Astrocyte (in vitro differentiated cells and primary cell): ENCODE data around the gene LRRTM3. TPM values are rescaled to one million over a fixed set of nuclear protein-coding genes. Genes with fewer than 3 reads are reported as not detected.

ENCODE experiments used
- DNase-seq: peaks from one replicate; pipeline ENCODE4 v3.0.0-alpha.2; 2010; ENCODE audit warnings: low read depth
- FAIRE-seq: peaks from 2 replicates; lab custom pipeline; 2011; peaks lifted over from hg19 to GRCh38; lab: Jason Lieb, UNC
- H2AFZ ChIP-seq: 2 replicates; pipeline ENCODE4 v1.6.0; 2012; ENCODE audit warnings: low read depth, low read length, inconsistent platforms
- H3K27ac ChIP-seq: 2 replicates; pipeline ENCODE4 v1.5.1; 2011; ENCODE audit warnings: low read depth, low read length, inconsistent platforms
- H3K27me3 ChIP-seq: 2 replicates; pipeline ENCODE4 v1.6.0; 2011; ENCODE audit warnings: low read length, inconsistent platforms; ENCODE audit not compliant: insufficient read depth
- H3K36me3 ChIP-seq: 2 replicates; pipeline ENCODE4 v1.5.1; 2011; ENCODE audit warnings: low read length, inconsistent platforms; ENCODE audit not compliant: insufficient read depth
- H3K4me1 ChIP-seq: 2 replicates; pipeline ENCODE4 v1.5.1; 2011; ENCODE audit warnings: low read length, inconsistent platforms; ENCODE audit not compliant: insufficient read depth
- H3K4me2 ChIP-seq: 2 replicates; pipeline ENCODE4 v1.6.0; 2012; ENCODE audit warnings: low read length, inconsistent platforms
- H3K4me3 ChIP-seq: 2 replicates; pipeline ENCODE4 v1.5.1; 2011; ENCODE audit warnings: low read depth, mild to moderate bottlenecking, low read length, inconsistent platforms; ENCODE audit not compliant: insufficient read depth
- H3K79me2 ChIP-seq: 2 replicates; pipeline ENCODE4 v1.6.0; 2012; ENCODE audit warnings: mild to moderate bottlenecking, low read length, inconsistent platforms; ENCODE audit not compliant: insufficient read depth
- H3K9ac ChIP-seq: 2 replicates; pipeline ENCODE4 v1.6.0; 2012; ENCODE audit warnings: mild to moderate bottlenecking, low read length, inconsistent platforms
- H3K9me3 ChIP-seq: 2 replicates; pipeline ENCODE4 v1.5.1; 2012; ENCODE audit warnings: low read depth, mild to moderate bottlenecking, low read length, inconsistent platforms; ENCODE audit not compliant: insufficient read depth
- H4K20me1 ChIP-seq: 2 replicates; pipeline ENCODE4 v1.6.0; 2012; ENCODE audit warnings: low read length, inconsistent platforms; ENCODE audit not compliant: insufficient read depth
- H3K27ac Mint-ChIP-seq: one replicate; pipeline ENCODE4 v1.8.0; 2021; ENCODE audit warnings: mild to moderate bottlenecking, mixed read lengths; ENCODE audit not compliant: unreplicated experiment
- H3K27me3 Mint-ChIP-seq: one replicate; pipeline ENCODE4 v1.8.0; 2021; ENCODE audit warnings: low read depth, mixed read lengths; ENCODE audit not compliant: unreplicated experiment
- H3K36me3 Mint-ChIP-seq: one replicate; pipeline ENCODE4 v1.8.0; 2021; ENCODE audit warnings: low read depth, mixed read lengths; ENCODE audit not compliant: unreplicated experiment
- H3K4me1 Mint-ChIP-seq: one replicate; pipeline ENCODE4 v1.8.0; 2021; ENCODE audit warnings: low read depth, mixed read lengths; ENCODE audit not compliant: unreplicated experiment
- H3K4me3 Mint-ChIP-seq: one replicate; pipeline ENCODE4 v1.8.0; 2021; ENCODE audit warnings: mild to moderate bottlenecking, moderate library complexity, mixed read lengths; ENCODE audit not compliant: unreplicated experiment
- H3K9me3 Mint-ChIP-seq: one replicate; pipeline ENCODE4 v1.8.0; 2021; ENCODE audit warnings: mild to moderate bottlenecking, mixed read lengths; ENCODE audit not compliant: unreplicated experiment
- EZH2 ChIP-seq: IDR thresholded peaks from 2 replicates; pipeline ENCODE4 v1.6.1; 2012; ENCODE audit warnings: mild to moderate bottlenecking, low read length, inconsistent platforms; ENCODE audit not compliant: insufficient read depth
- total RNA-seq: library from RNA; stranded (reverse); gene quantifications from 2 replicates; pipeline ENCODE4 v1.2.1, GENCODE V29; 2021
- TF ChIP-seq, protein P1 (sequence below): IDR thresholded peaks from 2 replicates; pipeline ENCODE4 v1.5.1; 2011; ENCODE audit warnings: low read depth, mild to moderate bottlenecking, inconsistent platforms, low read length, moderate library complexity; ENCODE audit not compliant: insufficient read depth

The LRRTM3 gene
- total RNA-seq, 1 donor from 2014 or later, result 0.09 TPM

DNA sequence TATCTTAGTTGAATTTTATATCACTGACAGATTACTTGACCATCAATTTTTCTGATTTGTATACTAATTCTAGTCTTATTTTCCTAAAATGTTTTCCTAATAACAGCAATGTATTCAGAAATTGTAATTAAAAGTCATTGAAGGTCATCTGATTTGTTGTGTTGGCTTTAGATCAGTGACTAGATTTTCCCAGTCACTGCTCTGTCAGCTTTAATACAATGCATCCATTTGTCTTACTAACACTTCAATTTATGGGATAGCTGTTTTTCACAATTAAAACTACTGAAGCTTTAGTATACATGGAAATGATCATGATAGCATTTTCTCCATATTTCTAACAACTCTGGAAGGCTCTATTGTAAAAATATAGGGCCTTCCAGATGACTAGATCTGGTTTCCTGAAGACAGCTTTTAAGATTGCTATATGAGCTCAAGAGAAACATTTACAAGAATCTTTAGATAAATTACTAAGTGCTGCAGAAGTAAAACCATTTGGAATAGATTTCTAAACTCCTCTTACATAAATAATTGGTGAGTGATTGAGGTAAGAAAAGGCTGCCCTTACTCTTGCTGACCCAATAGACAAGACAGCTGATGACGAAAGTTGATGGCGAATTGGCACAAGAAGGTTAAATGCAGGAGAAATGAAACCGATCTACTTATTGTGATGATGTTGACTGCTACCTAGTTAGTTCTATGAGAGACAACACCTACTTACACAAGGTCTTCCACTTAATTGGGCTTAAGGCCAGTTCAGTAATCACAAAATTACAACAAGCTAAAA is 74.1 kb downstream of the LRRTM3 start:
- H3K9me3 ChIP-seq, result no peaks in the 10 kb centered on the region
- H3K9ac ChIP-seq, result no peak overlapping the region
- H3K27me3 Mint-ChIP-seq, result no peaks in the 10 kb centered on the region
- H3K36me3 Mint-ChIP-seq, result no peaks in the 10 kb centered on the region
- FAIRE-seq (no peak), DNase-seq (no peak)
- H3K79me2 ChIP-seq, result no peaks in the 10 kb centered on the region
- H3K36me3 ChIP-seq, result no peaks in the 10 kb centered on the region
- H4K20me1 ChIP-seq, result no peaks in the 10 kb centered on the region
- no peak overlapping the region for H3K27ac ChIP-seq
- H3K4me1 ChIP-seq, result no peaks in the 10 kb centered on the region
- peaks cover 6% of the 10 kb centered on the region for H3K4me1 Mint-ChIP-seq
- no peaks in the 10 kb centered on the region for H3K27me3 ChIP-seq
- no peak overlapping the region for H2AFZ ChIP-seq
- H3K4me3 ChIP-seq, result no peak overlapping the region
- H3K27ac Mint-ChIP-seq, result peak overlapping the region; percentile 70
- H3K4me3 Mint-ChIP-seq, result no peak overlapping the region
- TF ChIP-seq, protein P1, sequence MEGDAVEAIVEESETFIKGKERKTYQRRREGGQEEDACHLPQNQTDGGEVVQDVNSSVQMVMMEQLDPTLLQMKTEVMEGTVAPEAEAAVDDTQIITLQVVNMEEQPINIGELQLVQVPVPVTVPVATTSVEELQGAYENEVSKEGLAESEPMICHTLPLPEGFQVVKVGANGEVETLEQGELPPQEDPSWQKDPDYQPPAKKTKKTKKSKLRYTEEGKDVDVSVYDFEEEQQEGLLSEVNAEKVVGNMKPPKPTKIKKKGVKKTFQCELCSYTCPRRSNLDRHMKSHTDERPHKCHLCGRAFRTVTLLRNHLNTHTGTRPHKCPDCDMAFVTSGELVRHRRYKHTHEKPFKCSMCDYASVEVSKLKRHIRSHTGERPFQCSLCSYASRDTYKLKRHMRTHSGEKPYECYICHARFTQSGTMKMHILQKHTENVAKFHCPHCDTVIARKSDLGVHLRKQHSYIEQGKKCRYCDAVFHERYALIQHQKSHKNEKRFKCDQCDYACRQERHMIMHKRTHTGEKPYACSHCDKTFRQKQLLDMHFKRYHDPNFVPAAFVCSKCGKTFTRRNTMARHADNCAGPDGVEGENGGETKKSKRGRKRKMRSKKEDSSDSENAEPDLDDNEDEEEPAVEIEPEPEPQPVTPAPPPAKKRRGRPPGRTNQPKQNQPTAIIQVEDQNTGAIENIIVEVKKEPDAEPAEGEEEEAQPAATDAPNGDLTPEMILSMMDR, result no peak
- no peak for TF ChIP-seq EZH2
- H3K9me3 Mint-ChIP-seq, result no peaks in the 10 kb centered on the region
- H3K4me2 ChIP-seq, result no peak overlapping the region

DNA sequence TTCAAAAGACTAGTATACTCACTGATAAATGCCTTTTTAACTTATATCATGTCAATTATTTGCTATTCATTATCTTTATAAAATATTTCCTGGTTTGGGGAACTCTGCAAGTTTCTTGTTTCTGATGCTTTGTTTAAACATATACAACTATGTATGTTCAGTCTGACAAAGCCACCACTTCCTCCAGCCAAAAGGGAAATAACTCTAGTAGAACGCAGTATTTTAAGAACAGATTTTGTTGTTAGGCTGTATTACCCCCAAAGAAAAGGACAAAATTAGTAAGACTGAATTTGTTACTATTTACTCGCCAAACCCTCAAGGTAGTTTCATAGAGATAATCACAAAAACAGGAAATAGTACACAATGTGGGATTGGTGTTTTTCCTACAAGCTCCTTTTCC is 78.9 kb downstream of the LRRTM3 start:
- no peaks in the 10 kb centered on the region for H3K9me3 ChIP-seq
- no peaks in the 10 kb centered on the region for H3K79me2 ChIP-seq
- DNase-seq, result no peak
- Mint-ChIP-seq H3K4me1 (peaks cover 6% of the 10 kb centered on the region), H3K27me3 (no peaks in the 10 kb centered on the region), H3K4me3 (no peak overlapping the region), H3K36me3 (no peaks in the 10 kb centered on the region), H3K27ac (no peak overlapping the region), H3K9me3 (no peaks in the 10 kb centered on the region)
- H3K27me3 ChIP-seq, result no peaks in the 10 kb centered on the region
- no peak overlapping the region for H3K9ac ChIP-seq
- H2AFZ ChIP-seq, result no peak overlapping the region
- TF ChIP-seq, protein P1, result no peak
- TF ChIP-seq EZH2, result no peak
- no peaks in the 10 kb centered on the region for H3K4me1 ChIP-seq
- no peak overlapping the region for H3K4me3 ChIP-seq
- H4K20me1 ChIP-seq, result no peaks in the 10 kb centered on the region
- no peak overlapping the region for H3K4me2 ChIP-seq
- no peak for FAIRE-seq
- H3K27ac ChIP-seq, result no peak overlapping the region
- no peaks in the 10 kb centered on the region for H3K36me3 ChIP-seq

DNA sequence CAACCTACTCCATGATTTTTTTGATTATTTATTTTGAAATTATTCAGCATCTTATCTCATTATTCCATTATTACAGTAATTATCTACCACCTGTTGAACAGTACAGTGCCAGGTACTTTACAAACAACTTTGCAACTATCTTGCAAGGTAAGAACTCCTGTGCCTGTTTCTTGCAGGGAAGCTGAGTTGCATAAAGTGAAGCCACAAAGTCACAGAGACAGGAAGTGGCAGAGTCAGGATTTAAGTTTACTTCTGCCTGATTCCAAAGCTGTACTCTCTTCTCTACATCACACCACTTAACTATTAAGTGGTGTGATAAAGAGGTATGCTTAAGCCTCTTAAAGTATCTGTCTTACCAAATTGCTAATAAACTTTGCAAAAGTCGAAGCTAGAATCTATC is 80.1 kb downstream of the LRRTM3 start:
- Histone ChIP-seq H3K9ac (no peak overlapping the region), H3K4me1 (no peaks in the 10 kb centered on the region), H3K4me2 (no peak overlapping the region), H3K27ac (no peak overlapping the region), H4K20me1 (no peaks in the 10 kb centered on the region), H3K4me3 (no peak overlapping the region), H3K79me2 (no peaks in the 10 kb centered on the region), H2AFZ (no peak overlapping the region), H3K36me3 (no peaks in the 10 kb centered on the region), H3K9me3 (no peaks in the 10 kb centered on the region), H3K27me3 (no peaks in the 10 kb centered on the region)
- no peaks in the 10 kb centered on the region for H3K36me3 Mint-ChIP-seq
- TF ChIP-seq, protein P1, result no peak
- no peaks in the 10 kb centered on the region for H3K27me3 Mint-ChIP-seq
- H3K9me3 Mint-ChIP-seq, result no peaks in the 10 kb centered on the region
- no peak overlapping the region for H3K4me3 Mint-ChIP-seq
- no peak overlapping the region for H3K27ac Mint-ChIP-seq
- H3K4me1 Mint-ChIP-seq, result no peaks in the 10 kb centered on the region
- no peak for FAIRE-seq
- DNase-seq, result no peak
